DMS 273 treated with DMSO at 0.1 percent for 48 hours (cell line): Measurements from ENCODE around the gene PI16.

Experiments used
- DNase-seq: peaks from one replicate; lab custom pipeline; 2025; lab: John Stamatoyannopoulos, UW

PI16 gene, protein sequence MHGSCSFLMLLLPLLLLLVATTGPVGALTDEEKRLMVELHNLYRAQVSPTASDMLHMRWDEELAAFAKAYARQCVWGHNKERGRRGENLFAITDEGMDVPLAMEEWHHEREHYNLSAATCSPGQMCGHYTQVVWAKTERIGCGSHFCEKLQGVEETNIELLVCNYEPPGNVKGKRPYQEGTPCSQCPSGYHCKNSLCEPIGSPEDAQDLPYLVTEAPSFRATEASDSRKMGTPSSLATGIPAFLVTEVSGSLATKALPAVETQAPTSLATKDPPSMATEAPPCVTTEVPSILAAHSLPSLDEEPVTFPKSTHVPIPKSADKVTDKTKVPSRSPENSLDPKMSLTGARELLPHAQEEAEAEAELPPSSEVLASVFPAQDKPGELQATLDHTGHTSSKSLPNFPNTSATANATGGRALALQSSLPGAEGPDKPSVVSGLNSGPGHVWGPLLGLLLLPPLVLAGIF

GRCh38 chr6:36954262-36954931 lies at the start of gene PI16:
TSS of gene PI16 (plus strand) at chr6:36954738. CDS start at chr6:36954761, 23 bp downstream.
- DNase-seq = no peak

DNA sequence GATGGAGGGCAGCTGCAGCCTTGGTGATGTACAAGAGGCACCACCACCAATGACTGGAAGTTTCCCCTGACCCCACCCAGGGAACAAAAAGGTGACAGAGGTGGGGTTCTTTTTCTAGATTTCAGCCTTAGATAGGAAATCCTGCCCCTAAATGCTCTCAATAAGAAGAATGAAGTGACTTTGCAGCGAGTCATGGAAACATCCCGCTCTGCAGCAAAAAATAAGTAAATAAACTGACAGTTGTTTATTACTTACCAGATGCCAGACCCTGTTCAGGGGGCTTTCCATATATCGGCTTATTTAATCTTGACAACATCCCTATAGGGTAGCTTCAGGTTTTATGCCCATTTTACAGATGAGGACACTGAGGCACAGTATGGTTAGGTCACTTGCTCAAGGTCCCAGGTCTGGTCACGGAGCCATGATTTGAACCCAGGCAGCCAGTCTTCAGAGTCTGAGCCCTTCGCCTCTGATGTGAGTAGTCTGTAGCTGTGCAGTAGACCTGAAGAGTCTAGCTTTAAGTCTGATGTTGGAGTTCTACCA lies 49.6 kb upstream of the PI16 start:
- no peak for DNase-seq

DNA sequence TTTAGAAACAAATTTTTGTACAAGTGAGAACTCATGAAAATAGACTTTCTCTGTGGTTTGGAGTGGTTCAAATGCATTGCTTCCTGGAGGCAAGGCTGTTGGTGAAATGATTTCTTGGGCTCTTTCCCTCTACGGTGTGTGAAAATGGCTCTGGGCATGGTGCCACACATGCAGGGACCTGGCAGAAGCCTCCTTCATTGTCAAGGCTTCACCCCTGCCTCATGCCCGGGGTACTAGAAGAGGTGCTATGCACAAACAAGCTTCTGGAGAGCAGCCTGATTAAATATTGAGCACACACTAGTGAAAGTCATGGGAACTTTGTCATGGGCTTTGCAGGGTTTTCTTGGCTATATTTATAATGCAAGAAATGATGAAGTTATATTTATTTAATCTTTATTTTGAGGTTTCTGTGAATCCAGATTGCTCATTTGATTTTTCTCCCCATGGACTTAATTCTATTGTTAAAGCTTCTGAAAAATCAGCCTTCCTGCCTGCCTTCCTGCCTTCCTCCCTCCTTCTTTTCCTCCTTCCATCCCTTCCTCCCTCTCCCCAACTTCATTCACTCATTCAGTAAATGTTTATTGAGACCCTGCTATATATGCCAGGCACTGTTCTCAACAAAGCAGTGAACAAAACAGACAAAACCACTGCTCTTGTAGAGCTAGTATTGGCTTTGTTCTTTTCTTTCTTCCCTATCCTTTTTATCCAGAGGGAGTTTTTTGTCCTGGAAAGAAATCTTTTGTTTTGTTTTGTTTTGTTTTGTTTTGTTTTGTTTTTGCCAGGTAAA lies 47.8 kb upstream of the PI16 start:
- peak; percentile 14 for DNase-seq

- peak; percentile 40 for DNase-seq
These were observed 46.8 kb upstream of the PI16 start for GRCh38 chr6:36907781-36908180.

DNA sequence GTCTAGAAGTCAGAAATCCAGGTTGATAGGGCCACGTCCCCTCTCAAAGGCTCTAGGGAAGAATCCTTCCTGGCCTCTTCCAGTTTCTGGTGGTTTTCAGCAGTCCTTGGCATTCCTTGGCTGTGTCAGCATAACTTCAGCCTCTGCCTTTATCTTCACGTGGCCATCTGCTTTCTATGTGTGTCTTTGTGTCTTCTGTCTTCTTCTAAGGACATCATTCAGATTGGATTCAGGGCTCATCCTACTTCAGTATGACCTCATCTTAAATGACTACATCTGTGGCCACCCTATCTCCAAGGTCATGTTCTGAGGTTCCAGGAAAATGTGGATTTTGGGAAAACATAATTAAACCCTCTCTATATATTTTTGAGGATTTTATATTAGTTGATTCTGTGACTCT lies 45.8 kb upstream of the PI16 start:
- DNase-seq = no peak

DNA sequence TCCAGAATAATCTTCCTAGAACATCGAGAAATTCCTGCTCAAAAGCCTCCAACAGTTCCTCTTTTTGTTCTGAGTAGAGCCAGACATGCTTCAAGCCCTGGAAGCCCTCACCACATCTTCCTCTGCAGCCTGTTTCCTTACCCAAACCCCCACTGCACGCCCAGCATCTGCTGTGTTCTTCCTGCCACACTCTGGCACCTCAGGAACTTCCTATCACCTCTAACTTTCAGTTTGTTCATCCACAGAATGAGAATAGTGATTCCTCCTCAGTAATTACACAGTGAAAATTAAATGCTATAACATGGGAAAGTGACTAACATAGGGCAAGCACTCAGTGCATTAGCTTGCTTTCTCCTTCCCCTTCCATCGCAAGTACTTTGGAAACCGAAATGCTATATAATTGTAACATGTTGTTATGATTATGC lies 42.5 kb upstream of the PI16 start:
- DNase-seq = no peak

DNA sequence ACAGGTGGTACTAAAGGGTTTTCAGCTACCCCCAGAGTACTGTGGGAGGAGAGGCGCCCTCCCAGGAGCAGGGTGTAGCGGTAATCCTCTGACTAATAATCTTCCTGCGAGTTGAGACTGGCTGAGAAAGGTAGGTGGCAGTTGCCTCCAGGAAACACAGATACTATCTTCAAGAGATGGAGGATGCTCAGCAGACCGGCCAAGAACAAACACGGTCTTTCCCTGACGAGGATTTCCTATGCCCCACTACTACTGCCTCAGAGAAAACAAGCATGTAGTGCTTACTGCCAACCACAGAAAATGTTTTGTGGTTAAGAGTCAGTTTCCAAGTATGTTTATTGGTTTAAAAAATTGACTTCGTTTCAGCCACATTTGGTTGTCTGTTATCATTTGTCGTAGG lies 42.0 kb upstream of the PI16 start:
- no peak for DNase-seq

DNA sequence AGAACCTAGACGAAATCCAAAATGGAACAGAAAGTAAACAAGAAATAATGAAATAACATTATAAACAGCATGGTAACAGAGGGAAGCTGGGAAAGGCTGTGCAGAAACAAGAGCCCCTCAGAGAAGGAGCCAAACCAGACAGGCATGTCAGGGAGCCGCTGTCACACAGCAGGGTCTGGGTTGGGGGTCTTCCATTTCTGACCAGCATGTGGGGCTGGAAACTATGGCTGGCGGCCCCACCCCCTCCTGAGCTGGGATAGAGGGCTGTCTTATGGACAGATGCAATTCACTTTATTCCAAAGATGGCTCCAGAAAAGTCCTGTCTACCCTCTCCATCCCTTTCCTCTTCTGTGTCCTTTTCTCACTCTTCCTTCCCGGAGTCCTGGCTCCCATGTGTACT lies 41.5 kb upstream of the PI16 start:
- no peak for DNase-seq

DNA sequence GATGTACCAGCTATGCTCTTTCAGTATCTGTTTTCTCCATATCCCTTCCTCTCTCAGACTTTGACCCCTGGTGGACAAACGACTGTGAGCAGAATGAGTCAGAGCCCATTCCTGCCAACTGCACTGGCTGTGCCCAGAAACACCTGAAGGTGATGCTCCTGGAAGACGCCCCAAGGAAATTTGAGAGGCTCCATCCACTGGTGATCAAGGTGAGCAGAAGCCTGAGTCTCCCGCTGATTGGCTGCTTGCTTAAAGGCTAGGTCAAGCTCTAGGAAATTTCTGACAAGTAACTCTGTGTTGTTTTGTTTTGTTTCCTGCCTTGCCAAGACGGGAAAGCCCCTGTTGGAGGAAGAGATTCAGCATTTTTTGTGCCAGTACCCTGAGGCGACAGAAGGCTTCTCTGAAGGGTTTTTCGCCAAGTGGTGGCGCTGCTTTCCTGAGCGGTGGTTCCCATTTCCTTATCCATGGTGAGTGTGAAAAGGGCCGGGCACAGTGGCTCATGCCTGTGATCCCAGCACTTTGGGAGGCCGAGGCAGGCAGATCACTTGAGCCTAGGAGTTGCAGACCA lies 40.2 kb upstream of the PI16 start:
- no peak for DNase-seq

DNA sequence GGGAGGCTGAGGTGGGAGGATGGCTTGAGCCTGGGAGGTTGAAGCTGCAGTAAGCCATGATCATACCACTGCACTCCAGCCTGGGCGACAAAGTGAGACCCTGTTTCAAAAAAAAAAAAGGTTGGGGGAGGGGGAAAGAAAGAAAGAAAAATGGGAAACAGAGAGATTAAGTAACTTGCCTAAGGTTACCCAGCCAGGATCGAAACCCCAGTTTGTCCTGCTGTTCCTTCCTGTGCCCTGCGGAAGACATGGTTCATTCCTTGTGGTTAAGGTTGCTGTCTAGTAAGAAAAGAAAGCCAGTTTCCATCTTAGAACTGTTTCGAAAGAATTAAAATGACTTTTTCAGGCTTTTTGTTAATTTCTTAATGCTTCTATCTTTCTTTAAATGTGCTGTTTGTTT lies 38.9 kb upstream of the PI16 start:
- no peak for DNase-seq

GRCh38 chr6:36916126-36916525 lies 38.4 kb upstream of the PI16 start:
- DNase-seq = no peak

DNA sequence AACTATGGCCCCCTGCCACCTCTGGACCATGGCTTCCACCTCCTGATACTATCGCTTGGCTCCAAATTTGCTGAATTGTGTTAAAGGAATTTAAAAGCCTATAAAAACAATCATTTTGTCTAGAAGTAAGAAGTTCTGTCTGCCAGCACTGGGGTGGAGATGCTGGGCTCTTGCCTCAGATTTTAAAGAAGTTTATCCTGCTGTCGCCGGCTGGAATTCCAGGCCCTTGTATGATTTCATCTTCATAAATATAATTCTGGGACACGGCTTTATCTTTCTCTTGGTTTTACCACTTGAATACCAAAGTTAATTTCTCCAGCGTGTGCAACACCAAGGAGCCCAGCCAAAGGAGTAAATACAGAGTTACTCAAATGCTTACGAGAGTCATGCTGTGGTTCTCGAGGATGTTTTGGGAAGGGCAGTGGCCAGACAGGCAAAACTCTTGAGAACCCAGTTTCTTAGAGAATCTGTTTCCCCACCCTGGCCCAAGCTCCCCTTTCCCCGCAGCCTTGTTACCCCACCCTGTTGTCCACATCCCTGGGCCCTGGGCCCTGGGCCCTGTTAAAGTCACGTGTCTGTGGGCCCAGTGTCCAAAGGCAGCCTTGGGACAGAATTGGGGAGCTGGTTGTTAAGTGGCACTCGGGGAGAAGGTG lies 36.9 kb upstream of the PI16 start:
- DNase-seq = no peak

GRCh38 chr6:36920049-36920448 lies 34.5 kb upstream of the PI16 start:
- no peak for DNase-seq

- DNase-seq = no peak
These were observed 34.0 kb upstream of the PI16 start for GRCh38 chr6:36920546-36920945.

GRCh38 chr6:36924131-36924530 lies 30.4 kb upstream of the PI16 start:
- DNase-seq = no peak

GRCh38 chr6:36924778-36925374 lies 29.7 kb upstream of the PI16 start:
- DNase-seq = no peak

DNA sequence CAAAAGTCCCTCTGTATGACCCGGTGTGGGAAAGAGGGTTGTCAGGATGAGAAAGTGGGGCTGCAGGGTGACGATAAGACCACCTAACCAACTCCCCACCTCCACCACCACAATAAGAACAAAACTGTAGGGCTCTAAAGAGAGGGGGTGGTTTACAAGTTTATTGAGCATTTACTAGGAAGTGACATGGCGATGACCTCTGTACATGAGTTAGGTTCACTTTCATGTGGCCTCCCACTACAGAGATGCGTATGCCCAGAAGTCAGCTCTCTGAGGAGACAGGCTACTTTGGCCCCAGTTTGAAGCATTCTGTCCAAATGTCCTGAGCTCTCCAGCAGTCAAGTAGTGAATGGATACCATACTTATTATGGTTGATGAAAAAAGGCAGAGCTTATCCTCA lies 28.7 kb upstream of the PI16 start:
- DNase-seq = no peak

DNA sequence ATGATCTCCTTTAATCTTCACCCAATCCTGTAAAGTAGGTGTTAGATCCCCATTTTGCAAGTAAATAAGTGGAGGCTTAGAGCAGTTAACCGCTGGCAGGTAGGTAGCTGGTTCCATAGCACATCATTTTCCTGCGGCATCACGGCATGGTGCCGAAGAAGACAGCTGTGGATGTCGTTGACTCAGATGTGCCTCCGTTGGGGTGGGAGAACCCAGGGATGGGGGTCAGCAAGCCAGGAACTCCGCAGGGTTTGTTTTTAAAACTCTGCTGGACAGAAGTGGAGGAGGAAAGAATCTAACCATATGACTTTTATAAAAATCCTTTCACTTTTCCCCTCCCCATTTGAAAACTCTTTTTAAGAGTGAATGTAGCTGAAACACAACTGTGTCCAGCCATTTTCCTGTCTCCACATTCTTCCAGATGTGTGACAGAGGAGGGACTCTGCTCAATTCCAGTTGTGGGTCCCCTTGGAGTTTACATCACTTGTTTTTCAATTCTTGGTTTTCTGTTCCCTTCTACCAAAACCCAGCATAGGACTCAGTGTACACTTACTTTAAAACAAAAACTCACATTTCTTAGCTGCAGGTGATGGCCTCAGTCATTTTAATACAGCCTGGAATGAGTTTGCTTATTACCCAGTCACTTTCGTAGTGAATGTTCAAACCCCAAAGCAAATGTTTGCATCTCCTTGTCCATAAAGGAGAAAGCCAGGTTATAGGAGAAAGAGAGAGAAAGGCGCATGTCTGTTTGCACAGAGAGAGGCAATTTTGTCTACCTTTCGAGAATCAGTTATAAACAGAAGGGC lies 27.6 kb upstream of the PI16 start:
- no peak for DNase-seq

DNA sequence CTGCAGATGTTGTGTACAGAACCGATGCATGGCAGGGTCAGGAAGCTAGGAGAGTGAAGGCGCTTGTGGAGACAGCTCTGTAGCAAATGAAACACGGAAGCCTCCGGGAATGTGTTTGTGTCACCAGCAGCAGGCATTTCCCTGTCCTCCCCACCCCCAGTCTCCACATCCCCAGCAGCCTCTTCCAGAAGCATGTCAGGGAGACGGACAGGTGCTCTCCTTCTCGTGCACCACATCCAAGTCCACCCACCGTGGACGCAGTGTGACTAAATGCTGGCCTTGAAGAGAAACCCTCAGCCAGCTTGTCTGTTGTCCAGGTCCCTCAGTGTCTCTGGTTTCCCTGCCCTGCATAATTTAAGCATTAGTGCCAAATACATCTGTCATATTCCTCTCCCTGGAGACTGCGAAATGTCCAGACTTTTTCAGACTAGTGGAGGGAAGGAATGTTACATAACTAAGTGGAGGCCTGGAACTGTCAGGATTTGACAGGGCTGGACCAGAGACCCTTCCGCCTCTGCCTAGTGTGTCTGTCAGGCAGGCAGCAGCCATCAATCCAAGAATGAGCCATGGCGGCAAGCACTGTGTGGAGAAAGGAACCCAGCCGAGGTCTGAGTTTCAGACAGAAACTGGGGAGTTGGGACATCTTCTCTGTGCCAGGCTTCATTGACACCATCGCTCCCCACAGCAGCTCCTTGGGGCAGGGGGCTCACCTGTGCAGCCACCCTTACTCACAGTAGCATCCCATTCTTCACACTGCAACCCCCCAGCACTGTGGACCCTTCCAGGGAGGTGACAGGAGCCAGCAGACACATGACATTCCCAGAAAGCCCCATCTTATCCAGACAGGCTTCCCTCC lies 26.6 kb upstream of the PI16 start:
- no peak for DNase-seq
